ENCODE results near the gene RAD51B. TPM values are rescaled to one million over a fixed set of nuclear protein-coding genes. Genes with fewer than 3 reads are reported as not detected.
A peak's percentile ranks its signal among the peaks of the same experiment; 100 is the strongest.

The RAD51B gene
- total RNA-seq, 1 donor from 2014 or later: 16.7 TPM

- H3K27ac Mint-ChIP-seq (ENCODE audit: unreplicated experiment): no peak overlapping the region
- peaks cover 24% of the 10 kb centered on the region for H3K4me1 Mint-ChIP-seq
- H3K27me3 Mint-ChIP-seq (ENCODE audit: low read depth): no peaks in the 10 kb centered on the region
- DNase-seq (ENCODE audit: low read depth, low spot score): no peak
- no peak overlapping the region for H3K4me3 Mint-ChIP-seq
- peaks cover 6% of the 10 kb centered on the region for H3K9me3 Mint-ChIP-seq
- peaks cover 6% of the 10 kb centered on the region for H3K36me3 Mint-ChIP-seq (ENCODE audit: low read depth)
- TF ChIP-seq, protein P1, sequence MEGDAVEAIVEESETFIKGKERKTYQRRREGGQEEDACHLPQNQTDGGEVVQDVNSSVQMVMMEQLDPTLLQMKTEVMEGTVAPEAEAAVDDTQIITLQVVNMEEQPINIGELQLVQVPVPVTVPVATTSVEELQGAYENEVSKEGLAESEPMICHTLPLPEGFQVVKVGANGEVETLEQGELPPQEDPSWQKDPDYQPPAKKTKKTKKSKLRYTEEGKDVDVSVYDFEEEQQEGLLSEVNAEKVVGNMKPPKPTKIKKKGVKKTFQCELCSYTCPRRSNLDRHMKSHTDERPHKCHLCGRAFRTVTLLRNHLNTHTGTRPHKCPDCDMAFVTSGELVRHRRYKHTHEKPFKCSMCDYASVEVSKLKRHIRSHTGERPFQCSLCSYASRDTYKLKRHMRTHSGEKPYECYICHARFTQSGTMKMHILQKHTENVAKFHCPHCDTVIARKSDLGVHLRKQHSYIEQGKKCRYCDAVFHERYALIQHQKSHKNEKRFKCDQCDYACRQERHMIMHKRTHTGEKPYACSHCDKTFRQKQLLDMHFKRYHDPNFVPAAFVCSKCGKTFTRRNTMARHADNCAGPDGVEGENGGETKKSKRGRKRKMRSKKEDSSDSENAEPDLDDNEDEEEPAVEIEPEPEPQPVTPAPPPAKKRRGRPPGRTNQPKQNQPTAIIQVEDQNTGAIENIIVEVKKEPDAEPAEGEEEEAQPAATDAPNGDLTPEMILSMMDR (conservative IDR thresholded peaks at IDR 0.05): no peak
Observed at GRCh38 chr14:68458840-68459469, 639.4 kb downstream of the RAD51B start.

- peaks cover 27% of the 10 kb centered on the region for H3K4me1 Mint-ChIP-seq
- TF ChIP-seq, protein P1 (conservative IDR thresholded peaks at IDR 0.05): no peak
- no peaks in the 10 kb centered on the region for H3K27me3 Mint-ChIP-seq (ENCODE audit: low read depth)
- DNase-seq (ENCODE audit: low read depth, low spot score): no peak
- no peak overlapping the region for H3K27ac Mint-ChIP-seq (ENCODE audit: unreplicated experiment)
- peaks cover 5% of the 10 kb centered on the region for H3K9me3 Mint-ChIP-seq
- H3K36me3 Mint-ChIP-seq (ENCODE audit: low read depth): peaks cover 5% of the 10 kb centered on the region
- H3K4me3 Mint-ChIP-seq: no peak overlapping the region
Observed at GRCh38 chr14:68459480-68460136, 640.0 kb downstream of the RAD51B start.

GRCh38 chr14:68460541-68460940, 641.0 kb downstream of the RAD51B start:
- no peak for DNase-seq (ENCODE audit: low read depth, low spot score)
- TF ChIP-seq, protein P1 (conservative IDR thresholded peaks at IDR 0.05): no peak
- H3K36me3 Mint-ChIP-seq (ENCODE audit: low read depth): peaks cover 3% of the 10 kb centered on the region
- H3K27me3 Mint-ChIP-seq (ENCODE audit: low read depth): no peaks in the 10 kb centered on the region
- no peak overlapping the region for H3K4me3 Mint-ChIP-seq
- peaks cover 3% of the 10 kb centered on the region for H3K9me3 Mint-ChIP-seq
- H3K27ac Mint-ChIP-seq (ENCODE audit: unreplicated experiment): no peak overlapping the region
- peaks cover 29% of the 10 kb centered on the region for H3K4me1 Mint-ChIP-seq

DNA sequence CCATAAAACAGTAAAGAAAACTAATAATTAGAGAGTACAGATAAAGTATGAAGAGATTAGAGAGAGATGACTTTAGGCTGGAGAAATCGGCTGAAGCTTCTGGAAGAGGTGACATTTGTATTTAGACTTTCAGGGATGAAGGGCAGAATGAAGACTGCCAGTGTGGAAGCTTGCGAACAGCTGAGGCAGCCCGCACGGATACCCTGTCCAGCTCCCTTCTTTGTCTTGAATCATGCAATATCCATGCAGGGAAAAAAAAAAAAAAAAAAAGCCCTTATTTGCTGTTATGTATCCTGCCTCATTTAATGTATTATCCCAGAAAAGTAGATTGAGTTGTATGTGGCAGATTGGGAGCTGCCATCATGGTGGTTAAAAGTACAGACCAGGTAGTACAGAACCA, 641.5 kb downstream of the RAD51B start:
- H3K27ac Mint-ChIP-seq (ENCODE audit: unreplicated experiment): no peak overlapping the region
- H3K27me3 Mint-ChIP-seq (ENCODE audit: low read depth): no peaks in the 10 kb centered on the region
- H3K36me3 Mint-ChIP-seq (ENCODE audit: low read depth): no peaks in the 10 kb centered on the region
- no peak overlapping the region for H3K4me3 Mint-ChIP-seq
- no peak for DNase-seq (ENCODE audit: low read depth, low spot score)
- peaks cover 29% of the 10 kb centered on the region for H3K4me1 Mint-ChIP-seq
- TF ChIP-seq, protein P1 (conservative IDR thresholded peaks at IDR 0.05): no peak
- H3K9me3 Mint-ChIP-seq: no peaks in the 10 kb centered on the region

DNA sequence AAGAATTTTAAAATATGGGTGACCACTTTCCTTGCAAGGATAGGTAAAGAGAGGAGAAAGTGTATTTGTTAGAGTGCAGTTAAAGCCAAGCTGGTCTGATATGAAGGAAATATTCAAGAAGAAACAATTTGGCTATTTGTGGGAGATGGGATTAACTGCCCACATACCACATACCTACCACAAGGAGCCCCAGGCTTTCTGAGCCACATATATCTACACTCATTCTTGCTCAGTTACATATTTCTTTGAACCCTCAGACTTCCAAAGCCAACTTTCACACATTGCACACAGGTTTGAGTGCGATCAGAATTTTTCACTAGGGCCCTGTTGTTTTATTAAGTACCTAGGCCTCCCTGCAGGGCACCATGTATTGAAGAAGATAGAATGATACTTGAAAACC, 643.1 kb downstream of the RAD51B start:
- TF ChIP-seq, protein P1 (conservative IDR thresholded peaks at IDR 0.05): peak; percentile 41
- no peaks in the 10 kb centered on the region for H3K9me3 Mint-ChIP-seq
- H3K4me1 Mint-ChIP-seq: peaks cover 35% of the 10 kb centered on the region
- no peak overlapping the region for H3K4me3 Mint-ChIP-seq
- DNase-seq (ENCODE audit: low read depth, low spot score): no peak
- no peaks in the 10 kb centered on the region for H3K27me3 Mint-ChIP-seq (ENCODE audit: low read depth)
- H3K27ac Mint-ChIP-seq (ENCODE audit: unreplicated experiment): no peak overlapping the region
- H3K36me3 Mint-ChIP-seq (ENCODE audit: low read depth): no peaks in the 10 kb centered on the region
